SKM-1 (cell line): Measurements from ENCODE around the gene MBNL1.
"Not testable (repeated sequence)": the region's sequence is repeated elsewhere in the genome, so short reads cannot be mapped to it uniquely, and the experiment has no call there.

ENCODE experiments used
- DNase-seq: peaks from one replicate; lab custom pipeline; 2025; ENCODE audit not compliant: unreplicated experiment; lab: John Stamatoyannopoulos, UW

MBNL1 gene

DNA sequence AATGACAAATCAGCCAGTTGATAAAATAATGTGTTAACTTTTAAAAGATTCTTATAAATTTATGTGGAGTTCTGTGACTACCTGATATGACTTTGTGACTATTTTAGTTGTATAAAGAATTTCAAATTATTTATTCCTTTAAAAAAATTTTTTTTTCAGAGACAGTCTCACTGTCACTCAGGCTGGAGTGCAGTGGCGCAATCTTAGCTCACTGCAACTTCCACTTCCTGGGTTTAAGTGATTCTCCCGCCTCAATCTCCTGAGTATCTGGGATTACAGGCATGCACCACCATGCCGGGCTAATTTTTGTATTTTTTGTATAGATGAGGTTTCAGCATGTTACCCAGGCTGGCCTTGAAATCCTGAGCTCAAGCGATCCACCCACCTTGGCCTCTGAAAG is 48.5 kb downstream of the MBNL1 start:
- no peak for DNase-seq

DNA sequence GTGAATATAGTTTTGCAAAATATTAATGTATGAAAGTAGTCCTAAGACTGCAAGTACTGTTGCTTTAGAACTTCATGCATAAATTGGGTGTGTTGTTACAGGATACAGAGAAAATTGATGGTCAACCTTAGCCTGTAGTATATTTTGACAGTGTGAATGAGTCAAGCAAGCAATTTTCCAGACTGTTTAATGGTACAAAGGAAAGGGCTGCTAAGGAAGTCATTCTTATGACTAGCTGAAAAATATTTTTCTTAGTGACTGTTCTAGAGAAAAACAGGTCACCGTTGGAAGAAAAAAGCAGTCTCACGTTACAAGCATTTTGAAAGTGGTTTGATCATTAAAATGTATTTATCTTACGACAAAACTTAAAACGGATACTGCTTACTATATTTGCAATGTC is 49.2 kb downstream of the MBNL1 start:
- no peak for DNase-seq

DNA sequence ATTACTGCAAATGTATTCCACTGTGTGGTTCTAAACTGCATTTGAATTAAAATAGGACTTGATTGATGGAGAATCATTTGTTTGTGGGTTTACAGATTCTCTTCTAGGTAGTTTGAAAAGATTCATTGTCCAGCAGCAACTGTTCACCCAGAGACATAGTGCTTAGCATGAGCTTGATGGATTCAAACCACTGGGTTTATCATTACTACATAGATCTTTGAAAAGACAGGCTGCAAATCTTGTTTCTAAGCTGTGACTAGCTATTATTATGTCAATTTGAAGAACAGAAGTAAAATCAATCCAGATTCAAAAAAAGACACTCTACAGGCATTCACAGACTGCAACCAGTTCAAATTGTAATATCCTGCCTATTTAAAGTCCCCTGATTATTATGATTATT is 49.8 kb downstream of the MBNL1 start:
- DNase-seq = no peak

DNA sequence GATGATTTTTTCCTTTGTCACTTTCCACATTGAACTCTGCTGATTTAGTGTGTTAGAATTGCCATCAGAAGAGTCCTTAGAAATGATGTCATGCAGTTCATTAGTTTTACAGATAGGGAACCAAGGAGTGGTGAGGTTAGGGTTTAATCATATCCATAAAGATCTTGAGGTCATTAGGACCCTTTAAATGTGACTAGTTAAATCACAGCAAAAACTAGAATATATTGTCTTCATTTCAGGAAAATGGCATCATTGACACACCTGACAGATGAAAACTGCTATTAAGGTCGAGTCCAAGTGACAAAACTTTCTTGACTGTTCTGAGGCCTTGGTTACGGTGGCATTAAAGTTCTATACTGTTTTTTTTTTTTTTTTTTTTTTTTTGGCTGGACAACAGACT is 50.5 kb downstream of the MBNL1 start:
- no peak for DNase-seq

DNA sequence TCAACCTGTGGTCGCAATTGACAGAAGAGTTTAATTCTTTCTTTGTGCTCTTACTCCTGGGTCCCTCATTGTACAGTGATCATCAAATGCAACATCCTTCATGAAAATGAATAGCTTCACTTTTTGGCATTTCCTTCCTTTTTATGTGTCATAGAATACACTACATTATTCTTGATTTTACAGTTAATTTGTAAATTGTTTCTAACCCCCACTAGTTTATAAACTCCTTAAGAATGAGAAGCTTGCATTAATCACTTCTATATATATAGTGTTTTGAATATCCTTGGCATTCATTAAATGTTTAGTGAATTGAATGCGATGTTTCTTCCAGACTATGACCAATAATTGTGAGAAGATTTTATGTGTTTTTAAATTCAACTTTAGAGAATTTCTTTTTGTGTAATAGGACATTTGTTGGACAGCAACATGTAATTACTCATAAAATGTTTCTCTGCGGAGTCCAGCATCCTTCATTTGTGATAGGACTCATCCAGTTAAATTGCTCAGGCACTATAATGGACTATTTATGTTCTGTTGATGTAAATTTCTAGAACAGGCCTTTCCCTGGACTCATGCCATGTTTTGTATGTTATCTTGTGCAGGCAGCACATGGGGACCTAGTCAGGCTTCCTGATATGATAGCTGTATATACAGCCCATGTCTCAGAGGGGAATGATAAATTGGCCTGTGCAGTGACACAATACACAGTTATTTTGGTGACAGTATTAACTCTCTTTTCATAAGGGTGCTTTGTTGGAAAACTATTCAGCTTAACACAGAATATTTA is 51.3 kb downstream of the MBNL1 start:
- DNase-seq = no peak

DNA sequence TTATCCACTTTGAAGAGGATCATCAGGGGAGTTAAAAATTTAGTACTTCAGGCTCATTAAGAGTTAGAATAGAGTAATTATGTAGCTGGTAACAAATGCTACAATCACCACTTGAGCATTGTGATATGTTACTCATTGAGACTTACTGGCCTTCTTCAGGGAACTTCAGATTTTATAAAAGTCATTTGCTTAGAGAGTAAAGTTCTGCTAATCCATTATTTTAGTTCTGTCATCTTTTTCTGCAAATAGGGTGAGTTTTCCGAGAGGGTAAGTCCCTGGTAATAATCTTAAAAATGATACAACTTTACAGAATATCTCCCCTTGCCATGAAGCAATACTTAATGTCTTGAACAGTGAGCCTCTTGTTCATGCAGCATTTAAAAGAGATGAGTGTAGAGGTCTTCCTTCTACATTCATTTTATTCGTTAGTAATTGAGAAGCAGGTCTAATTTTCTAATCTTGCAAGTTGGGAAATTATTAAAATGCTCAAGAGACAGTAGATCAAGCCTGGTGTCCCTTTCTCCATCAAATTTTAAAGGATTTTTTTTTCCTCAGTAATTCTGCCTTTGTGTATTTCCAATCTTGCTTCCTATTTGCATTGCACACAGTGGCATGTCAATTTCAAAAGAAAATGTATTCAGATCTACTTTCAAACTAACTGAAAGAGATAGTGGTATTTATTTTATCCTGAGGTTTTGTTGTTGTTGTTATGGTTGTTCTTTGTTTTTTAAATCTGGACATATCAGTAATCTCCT is 52.6 kb downstream of the MBNL1 start:
- no peak for DNase-seq

DNA sequence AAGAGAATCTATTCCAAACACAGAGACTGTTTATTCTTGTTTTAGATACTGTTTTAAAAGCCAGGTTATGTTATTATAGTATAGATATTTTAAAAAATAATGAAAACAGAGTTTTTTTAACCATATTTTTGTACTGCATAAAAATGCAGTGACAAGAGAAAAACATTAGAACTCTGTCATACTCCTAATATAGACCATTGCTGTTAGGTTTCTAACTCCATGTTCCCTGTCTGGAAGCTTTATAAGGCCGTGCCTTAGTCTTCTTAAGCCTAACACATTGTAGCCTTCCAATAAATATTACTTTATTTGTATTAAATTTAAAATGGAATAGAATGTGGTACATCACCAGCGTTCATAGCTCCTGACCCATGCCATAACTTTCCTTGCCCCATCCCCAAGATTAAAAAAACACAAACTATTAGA is 53.2 kb downstream of the MBNL1 start:
- no peak for DNase-seq

DNA sequence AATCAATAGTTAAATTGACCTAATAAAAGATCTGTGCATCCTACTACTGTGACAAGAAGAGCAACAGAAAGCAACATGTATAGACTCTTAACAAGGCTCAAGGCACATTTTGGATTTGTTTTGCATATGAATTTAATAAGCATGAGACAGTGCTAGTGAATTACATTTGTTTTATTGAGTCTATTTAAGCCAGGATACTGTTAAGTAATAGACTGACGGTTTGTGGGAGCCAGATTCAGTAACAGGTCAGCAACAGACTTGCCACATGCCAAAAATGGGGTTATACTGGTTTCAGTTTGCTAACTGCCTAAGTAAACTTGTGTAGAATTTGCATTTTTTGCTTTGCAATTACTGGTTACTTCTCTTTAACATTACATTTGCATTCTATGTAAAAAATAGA is 54.0 kb downstream of the MBNL1 start:
- DNase-seq = no peak

DNA sequence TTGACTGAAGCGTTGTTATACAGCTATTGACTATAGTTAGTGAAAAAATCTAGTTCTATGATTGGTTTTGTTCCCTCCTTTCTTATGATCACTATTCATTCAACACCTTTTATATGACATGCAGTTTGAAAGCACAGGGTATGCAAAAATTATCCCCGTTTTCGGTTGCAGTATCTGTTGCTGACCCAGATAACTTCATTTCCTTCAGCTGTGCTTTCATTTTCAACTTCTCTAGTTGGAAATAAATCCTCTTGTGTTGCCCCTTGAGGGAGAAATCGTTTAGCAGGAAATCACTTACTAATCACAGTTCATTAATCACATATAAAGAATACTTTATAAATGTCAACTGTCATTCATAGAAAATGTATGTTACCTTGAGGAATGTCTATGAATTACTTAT is 55.1 kb downstream of the MBNL1 start:
- no peak for DNase-seq

DNA sequence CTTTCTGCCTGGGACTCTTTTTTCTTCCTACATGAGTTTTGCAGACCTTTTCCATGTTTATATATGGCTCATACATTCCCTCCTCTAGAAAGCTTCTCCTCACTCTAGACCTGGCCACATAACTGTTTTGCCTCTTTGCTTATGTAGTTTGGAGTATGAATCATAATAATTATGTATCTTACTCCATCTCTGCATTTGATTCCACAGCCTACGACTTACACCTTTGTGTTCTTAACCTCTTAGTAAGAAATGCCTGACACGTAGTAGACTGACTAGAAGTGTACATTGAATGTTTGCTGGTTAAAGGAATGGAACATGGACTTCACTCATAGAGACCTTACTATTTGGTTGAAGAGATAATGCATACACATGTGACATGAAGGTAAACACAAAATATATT is 56.4 kb downstream of the MBNL1 start:
- no peak for DNase-seq

DNA sequence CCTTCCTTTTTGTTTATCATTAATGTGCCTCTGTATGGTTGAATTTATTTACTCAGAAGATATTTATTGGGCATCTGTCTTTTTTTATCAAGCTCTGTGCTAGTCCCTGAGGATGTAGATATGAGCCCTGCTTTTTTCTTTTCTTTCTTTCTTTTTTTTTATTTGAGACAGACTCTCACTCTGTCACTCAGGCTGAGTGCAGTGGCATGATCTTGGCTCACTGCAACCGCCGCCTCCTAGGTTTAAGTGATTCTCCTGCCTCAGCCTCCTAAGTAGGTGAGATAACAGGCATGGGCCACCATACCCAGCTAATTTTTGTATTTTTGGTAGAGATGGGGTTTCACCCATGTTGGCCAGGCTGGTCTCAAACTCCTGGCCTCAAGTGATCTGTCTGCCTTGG is 58.5 kb downstream of the MBNL1 start:
- no peak for DNase-seq

DNA sequence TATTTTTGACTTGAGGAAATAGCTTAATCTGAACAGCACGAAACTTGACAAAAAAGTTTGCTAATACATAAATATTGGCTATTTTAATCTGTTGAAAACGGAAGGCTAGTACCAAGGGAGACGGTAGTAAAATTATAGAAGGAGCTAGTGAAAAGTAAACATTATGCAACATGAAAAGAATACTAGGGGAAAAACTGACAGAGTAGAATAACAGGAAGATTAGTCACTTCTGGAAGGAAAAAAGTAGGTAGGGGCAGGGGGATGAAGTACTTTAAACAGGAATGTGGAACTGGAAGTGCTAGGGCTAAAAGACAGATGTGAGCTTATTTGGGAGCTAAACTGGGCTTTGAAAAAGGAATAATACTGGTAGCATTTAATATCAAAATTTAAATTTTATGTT is 60.1 kb downstream of the MBNL1 start:
- DNase-seq = no peak

DNA sequence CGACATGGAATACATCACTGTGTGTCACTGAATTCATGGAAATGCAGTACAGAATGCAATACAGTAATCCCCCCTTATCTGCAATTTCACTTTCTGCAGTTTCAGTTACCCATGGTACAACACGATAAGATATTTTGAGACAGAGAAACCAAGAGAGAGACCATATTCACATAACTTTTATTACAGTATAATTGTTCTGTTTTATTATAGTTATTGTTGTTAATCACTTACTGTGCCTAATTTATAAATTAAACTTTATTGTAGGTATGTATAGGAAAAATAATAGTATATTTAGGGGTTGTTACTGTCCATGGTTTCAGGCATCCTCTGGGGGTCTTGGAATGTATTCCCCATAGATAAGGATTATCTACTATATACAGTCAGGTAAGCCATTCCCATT is 61.8 kb downstream of the MBNL1 start:
- DNase-seq = no peak

DNA sequence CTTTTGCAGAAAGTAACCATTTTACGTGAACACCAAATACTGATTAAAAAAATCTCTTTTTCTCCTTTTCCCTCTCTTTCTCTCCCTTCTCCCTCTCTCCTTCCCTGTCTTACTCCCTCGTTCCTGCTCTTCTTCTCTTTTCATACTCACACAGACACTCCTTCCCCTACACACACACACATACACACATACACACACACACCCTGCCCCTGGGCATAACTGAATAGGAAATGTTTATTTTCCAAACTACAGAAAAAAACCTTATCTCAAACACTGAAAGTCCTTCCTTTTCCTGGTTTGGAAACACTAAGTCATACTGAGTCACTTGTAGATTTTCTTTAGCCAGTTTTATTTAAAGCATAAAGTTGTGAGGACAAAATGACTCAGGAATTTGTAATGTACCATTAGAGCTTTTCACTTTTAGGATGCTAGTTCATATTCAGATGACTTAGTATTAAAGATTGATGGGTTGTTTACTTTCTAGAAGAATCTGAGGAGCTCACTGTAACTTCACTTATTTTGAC is 62.4 kb downstream of the MBNL1 start:
- no peak for DNase-seq

DNA sequence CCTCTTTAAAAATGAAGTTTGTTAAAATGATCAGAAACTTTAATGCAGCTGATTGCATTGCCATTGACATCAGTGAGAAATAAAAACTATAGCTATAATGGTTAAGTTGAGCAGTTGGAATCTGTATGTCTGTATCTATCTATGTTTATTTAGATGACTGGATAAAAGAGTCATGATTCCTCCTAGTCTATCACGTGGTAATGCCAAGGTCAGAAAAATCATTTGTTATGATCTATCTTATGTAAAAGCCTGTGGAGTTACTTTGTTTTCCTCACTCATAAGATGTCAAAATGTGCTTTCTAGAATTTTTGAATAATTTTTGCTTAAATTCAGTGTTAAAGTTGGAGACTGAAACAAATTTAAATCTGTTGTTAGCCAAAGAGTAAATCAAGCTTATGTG is 63.3 kb downstream of the MBNL1 start:
- DNase-seq = no peak

DNA sequence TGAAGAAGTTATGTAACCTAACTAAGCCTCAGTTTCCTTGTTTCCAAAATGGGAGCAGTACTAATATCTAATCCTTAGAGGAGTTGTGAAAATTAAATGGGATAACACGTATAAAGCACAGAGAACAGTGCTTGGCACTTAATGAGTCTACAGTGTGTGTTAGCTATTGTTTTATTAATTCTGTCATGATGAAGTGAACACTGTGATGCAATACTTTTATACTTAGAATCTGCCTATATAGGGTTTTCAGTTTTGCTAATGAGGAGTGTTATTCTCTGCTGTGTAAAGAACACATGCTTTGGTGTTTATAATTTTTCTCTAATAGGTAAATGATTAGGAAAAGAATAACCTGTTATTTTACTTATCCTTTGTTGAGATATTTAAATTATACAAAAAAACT is 65.2 kb downstream of the MBNL1 start:
- DNase-seq = no peak

DNA sequence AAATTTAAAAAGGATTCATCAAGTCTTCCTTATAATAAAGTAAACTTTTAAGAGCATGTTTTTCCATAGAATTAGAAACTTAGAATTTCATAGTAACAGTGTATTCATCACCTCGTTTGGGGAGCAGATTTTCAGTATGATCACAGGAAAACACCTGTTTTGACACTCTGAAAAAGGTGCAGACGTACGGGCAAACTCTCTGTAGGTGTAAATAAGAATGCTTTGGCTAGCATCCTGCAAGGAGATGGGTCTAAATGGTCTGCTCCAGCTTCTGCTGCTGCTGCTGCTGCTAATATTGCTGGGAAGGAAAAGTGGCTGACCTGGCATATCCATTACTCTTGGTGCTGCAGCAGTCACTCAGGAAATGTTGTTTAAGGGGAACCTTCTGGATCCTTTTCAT is 66.0 kb downstream of the MBNL1 start:
- no peak for DNase-seq

DNA sequence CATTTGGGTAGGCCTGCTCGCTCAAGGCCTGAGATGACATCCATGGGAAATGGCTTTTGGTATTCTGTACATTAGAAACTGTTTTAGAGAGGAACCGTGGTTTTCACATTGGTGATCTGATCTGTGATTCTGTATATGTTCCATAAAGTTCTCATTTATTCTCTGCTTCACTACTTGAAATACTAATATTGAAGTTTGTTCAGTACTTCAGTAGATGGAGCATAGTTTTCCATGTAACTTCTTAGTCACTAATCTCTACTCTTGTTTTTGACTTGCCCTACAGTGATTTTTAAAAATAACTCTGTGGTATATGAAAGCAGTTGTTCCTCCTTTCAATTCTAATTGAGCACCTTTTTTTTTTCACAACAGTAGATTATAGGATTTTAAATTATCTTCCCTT is 66.5 kb downstream of the MBNL1 start:
- no peak for DNase-seq

DNA sequence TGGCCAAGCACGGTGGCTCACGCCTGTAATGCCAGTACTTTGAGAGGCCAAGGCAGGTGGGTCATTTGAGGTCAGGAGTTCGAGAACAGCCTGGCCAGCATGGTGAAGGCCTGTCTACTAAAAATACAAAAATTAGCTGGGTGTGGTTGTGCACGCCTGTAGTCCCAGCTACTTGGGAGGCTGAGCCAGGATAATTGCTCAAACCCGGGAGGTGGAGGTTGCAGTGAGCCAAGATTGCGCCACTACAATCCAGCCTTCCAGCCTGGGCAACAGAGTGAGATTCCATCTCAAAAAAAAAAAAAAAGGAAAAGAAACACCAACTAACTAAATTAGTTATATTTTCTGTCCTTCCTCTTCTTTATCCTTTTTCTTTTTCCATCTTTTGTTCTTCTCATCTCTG is 68.6 kb downstream of the MBNL1 start:
- not testable (repeated sequence) for DNase-seq

DNA sequence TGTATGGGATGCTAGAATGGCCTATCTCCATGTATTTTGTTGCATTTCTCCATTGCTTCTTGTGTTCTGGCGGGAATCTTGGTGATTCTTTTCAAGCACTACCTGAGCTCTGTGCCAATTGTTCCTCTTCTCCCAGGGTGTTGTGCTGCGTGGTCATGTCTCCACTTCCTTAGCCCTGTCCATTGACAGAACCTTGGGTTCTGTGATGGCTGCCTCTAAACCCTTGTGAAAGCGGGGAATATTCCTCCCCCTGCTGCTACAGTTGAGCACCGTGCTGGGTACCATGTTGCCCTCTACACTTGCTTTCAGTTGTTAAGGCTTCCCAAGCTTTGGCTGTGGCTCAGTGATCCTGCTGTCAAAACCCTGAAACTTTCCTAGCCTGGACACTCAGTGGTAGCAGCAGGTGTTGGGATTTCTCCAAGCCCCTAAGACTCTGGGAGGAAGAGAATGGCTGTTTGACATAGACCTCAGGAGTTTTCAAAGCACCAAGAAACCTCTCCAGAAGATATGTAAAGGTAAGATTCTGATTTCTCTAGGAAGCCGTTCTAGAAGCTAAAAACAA is 69.5 kb downstream of the MBNL1 start:
- DNase-seq = no peak

DNA sequence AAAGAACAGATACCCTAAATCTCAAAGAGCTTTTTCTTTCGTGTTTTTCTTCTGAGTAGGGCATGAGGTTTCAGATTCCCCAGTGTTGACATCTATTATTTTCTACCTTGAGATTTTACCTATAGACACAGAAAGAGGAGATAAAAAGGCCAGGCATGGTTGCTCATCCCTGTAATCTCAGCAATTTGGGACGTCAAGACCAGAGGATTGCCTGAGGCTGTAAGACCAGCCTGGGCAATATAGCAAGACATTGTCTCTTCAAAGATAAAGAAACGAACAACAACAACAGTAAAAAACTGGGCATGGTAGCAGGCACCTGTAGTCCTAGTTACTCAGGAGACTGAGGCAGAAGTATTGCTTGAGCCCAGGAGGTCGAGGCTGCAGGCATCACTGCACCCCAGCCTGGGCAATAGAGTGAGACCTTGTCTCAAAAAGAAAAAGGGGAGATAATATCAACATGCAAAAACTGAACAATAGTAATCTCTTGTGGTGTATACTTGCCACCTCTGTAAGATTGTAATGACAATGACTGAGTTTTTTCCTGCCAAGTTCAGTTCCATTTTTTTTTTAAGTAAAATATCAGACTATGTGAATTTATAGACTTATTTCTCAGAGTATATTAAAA is 71.3 kb downstream of the MBNL1 start:
- no peak for DNase-seq

DNA sequence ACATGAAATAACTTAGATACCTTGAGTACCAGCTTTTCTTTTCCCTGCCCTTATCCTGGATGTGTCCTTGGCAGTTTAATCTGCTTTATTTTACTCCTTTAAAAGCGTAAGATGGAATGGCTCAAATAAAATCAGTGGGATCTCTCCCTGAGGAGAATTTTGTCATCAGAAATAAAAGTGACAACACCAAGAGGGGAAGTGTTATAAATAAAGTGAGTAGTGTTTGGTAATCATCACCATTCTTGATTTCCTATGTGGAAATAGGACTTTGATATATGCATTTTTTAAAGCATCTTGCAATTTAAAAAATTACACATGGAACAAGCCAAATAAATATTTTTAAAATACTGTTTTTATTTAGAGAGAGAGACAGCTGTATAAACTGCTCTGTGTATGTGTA is 76.5 kb downstream of the MBNL1 start:
- DNase-seq = no peak
